Neural crest cell (in vitro differentiated cells): ENCODE data around the gene SYNCRIP. TPM values are rescaled to one million over a fixed set of nuclear protein-coding genes. Genes with fewer than 3 reads are reported as not detected.

Experiments used
- DNase-seq: peaks from one replicate; pipeline ENCODE4 v3.0.0; 2021; ENCODE audit warnings: low read depth, mixed read lengths, low spot score
- H3K27ac Mint-ChIP-seq: one replicate; pipeline ENCODE4 v1.8.0; 2021; ENCODE audit warnings: mild to moderate bottlenecking, mixed read lengths; ENCODE audit not compliant: unreplicated experiment
- H3K27me3 Mint-ChIP-seq: 2 replicates; pipeline ENCODE4 v1.8.0; 2021; ENCODE audit warnings: low read depth, mild to moderate bottlenecking, mixed read lengths
- H3K36me3 Mint-ChIP-seq: 2 replicates; pipeline ENCODE4 v1.8.0; 2021; ENCODE audit warnings: low read depth, mild to moderate bottlenecking, mixed read lengths
- H3K4me1 Mint-ChIP-seq: 2 replicates; pipeline ENCODE4 v1.8.0; 2021; ENCODE audit warnings: mixed read lengths
- H3K4me3 Mint-ChIP-seq: one replicate; pipeline ENCODE4 v1.8.0; 2021; ENCODE audit warnings: mild to moderate bottlenecking, mixed read lengths
- H3K9me3 Mint-ChIP-seq: 2 replicates; pipeline ENCODE4 v1.8.0; 2021; ENCODE audit warnings: mixed read lengths
- total RNA-seq: library from RNA; stranded (reverse); gene quantifications from 2 replicates; pipeline ENCODE4 v1.2.1, GENCODE V29; 2021
- TF ChIP-seq, protein P1 (sequence below): fragments of 200-600 bp; sonication (generic); conservative IDR thresholded peaks from 2 replicates; pipeline ENCODE4 v1.5.0; 2021; ENCODE audit warnings: antibody characterized with exemption, mild to moderate bottlenecking

The SYNCRIP gene
- total RNA-seq, 1 donor from 2014 or later, result 146 TPM

DNA sequence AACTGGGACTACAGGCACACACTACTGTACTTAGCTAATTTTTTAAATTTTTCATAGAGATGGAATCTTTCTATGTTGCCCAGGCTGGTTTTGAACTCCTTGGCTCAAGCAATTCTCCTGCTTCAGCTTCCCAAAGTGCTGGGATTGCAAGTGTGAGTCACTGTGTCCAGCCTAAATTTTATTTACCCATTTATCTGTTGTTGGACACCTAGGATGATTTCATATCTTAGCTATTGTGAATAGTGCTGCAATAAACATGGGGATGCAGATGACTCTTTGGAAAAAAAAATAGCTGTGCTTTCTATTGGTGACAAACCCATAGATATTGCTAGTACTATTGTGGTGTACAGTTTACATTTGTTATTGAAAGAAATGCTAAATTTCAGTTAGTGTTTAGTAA is 19.6 kb upstream of the SYNCRIP start:
- H3K4me3 Mint-ChIP-seq, result no peak overlapping the region
- TF ChIP-seq, protein P1, sequence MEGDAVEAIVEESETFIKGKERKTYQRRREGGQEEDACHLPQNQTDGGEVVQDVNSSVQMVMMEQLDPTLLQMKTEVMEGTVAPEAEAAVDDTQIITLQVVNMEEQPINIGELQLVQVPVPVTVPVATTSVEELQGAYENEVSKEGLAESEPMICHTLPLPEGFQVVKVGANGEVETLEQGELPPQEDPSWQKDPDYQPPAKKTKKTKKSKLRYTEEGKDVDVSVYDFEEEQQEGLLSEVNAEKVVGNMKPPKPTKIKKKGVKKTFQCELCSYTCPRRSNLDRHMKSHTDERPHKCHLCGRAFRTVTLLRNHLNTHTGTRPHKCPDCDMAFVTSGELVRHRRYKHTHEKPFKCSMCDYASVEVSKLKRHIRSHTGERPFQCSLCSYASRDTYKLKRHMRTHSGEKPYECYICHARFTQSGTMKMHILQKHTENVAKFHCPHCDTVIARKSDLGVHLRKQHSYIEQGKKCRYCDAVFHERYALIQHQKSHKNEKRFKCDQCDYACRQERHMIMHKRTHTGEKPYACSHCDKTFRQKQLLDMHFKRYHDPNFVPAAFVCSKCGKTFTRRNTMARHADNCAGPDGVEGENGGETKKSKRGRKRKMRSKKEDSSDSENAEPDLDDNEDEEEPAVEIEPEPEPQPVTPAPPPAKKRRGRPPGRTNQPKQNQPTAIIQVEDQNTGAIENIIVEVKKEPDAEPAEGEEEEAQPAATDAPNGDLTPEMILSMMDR, result no peak
- no peaks in the 10 kb centered on the region for H3K27me3 Mint-ChIP-seq
- no peaks in the 10 kb centered on the region for H3K4me1 Mint-ChIP-seq
- H3K27ac Mint-ChIP-seq, result no peak overlapping the region
- H3K9me3 Mint-ChIP-seq, result peaks cover 4% of the 10 kb centered on the region
- H3K36me3 Mint-ChIP-seq, result peaks cover 9% of the 10 kb centered on the region
- no peak for DNase-seq

DNA sequence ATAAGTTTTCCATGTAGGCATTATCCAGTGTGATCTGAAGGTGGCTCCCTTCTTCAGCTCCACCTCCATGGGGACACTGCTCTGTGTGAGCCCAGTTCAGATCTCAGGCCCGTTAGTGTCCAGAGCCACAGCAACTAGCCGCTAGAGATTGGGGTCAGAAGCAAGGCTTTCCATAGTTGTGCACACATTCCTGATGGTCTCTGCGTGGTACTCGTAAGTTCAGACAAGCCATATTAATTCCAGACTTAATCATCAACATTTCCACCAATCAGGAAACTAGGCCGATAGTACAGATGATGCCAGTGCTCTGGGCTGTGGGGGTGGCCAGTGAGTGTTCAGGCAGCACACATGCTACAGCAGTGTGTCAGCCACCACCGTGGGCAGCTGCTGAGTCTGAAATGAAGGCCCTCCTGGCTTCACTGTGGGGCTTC is 17.5 kb upstream of the SYNCRIP start:
- no peak for DNase-seq
- TF ChIP-seq, protein P1, result no peak
- Mint-ChIP-seq H3K27ac (no peak overlapping the region), H3K36me3 (peaks cover 14% of the 10 kb centered on the region), H3K9me3 (peaks cover 11% of the 10 kb centered on the region), H3K27me3 (no peaks in the 10 kb centered on the region), H3K4me1 (no peaks in the 10 kb centered on the region), H3K4me3 (no peak overlapping the region)

DNA sequence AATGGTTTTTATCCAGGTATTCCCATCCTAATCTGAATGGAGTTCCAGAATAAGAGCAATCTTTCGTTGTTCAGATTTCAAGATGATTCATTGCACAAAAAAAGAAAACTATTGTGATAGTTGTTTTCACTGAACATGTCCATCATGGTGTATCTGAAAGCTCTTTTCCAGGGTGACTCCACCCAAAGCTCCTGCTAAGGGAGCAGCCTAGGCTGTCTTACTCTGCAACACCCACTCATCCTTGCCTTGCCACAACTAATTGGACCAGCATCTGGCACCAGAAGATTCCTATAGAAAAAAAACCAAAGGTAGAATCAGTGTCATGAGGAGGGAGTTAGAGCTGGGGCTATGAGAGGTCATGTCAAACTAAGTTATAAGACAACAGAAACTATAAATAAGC is 7.9 kb upstream of the SYNCRIP start:
- peaks cover 8% of the 10 kb centered on the region for H3K36me3 Mint-ChIP-seq
- H3K27ac Mint-ChIP-seq, result no peak overlapping the region
- DNase-seq, result no peak
- no peak overlapping the region for H3K4me3 Mint-ChIP-seq
- peaks cover 1% of the 10 kb centered on the region for H3K4me1 Mint-ChIP-seq
- H3K9me3 Mint-ChIP-seq, result peaks cover 9% of the 10 kb centered on the region
- no peaks in the 10 kb centered on the region for H3K27me3 Mint-ChIP-seq
- TF ChIP-seq, protein P1, result no peak

DNA sequence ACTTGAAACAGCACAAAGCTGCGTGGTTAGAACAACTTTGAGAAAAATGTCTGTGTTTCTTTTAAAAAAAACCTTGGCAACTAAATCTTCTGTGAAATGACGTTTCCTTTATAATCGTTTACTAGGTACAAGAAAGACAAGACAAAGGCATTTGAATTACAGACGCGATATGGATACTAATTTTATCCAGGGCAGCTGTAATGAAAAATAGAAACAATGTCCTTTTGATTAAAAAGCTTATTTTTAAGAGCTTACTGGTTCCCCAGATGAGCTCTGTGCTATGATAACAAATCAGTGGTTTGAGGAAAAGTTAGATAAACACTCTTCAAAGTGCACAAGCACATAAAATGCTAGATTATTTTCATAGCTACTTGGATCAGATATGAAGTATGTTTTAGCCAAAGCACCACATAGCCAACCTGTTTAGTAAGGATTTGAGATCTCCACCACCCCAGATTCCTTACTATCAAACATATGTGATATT is 1.6 kb upstream of the SYNCRIP start:
- no peak for DNase-seq
- peak overlapping the region; percentile 90 for H3K4me3 Mint-ChIP-seq
- peaks cover 40% of the 10 kb centered on the region for H3K4me1 Mint-ChIP-seq
- no peaks in the 10 kb centered on the region for H3K27me3 Mint-ChIP-seq
- H3K36me3 Mint-ChIP-seq, result peaks cover 28% of the 10 kb centered on the region
- H3K9me3 Mint-ChIP-seq, result peaks cover 8% of the 10 kb centered on the region
- TF ChIP-seq, protein P1, result no peak
- H3K27ac Mint-ChIP-seq, result peak overlapping the region; percentile 97

DNA sequence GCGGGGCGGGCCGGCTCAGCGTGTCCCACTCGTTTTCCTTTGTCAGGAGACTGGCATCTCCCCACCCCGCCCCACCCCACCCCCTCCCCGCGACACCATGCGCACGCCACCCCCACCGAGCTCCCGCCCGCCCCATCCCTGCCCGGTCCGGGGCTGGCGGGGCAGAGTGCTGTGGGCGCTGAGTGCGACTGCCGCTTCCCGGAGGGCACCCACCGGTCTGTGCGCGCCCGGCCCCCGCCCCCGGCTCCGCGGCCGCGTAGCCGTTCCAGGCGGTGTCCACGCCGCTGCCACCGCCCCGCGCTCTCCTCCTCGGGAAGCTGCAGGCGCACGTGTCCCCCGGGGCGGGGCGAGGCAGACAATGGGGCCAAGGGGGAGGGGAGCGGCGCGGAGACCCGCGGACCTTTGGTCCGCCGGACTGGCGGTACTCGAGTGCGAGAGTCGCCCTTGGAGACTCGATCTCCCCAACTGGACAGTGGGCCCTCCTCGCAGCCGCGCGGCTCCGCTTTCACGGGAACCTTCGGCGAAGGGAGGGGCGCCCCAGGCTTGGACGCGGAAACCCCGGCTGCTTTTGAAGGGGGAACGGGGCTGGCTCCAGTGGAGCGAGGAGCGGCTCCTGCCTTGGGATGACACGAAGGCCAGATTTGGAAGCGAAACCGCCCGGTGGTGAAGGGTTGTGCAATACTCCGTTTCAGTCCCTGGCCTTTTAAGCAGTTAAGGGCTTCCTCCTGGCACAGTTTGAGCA is 1.0 kb upstream of the SYNCRIP start:
- peaks cover 4% of the 10 kb centered on the region for H3K9me3 Mint-ChIP-seq
- peak overlapping the region; percentile 97 for H3K27ac Mint-ChIP-seq
- TF ChIP-seq, protein P1, result no peak
- no peaks in the 10 kb centered on the region for H3K27me3 Mint-ChIP-seq
- peak; percentile 82 for DNase-seq
- H3K4me3 Mint-ChIP-seq, result peak overlapping the region; percentile 94
- peaks cover 30% of the 10 kb centered on the region for H3K36me3 Mint-ChIP-seq
- peaks cover 44% of the 10 kb centered on the region for H3K4me1 Mint-ChIP-seq
